HG03442 (cell line): Measurements from ENCODE around the gene RAB11FIP3.
"Not testable (repeated sequence)": the region's sequence is repeated elsewhere in the genome, so short reads cannot be mapped to it uniquely, and the experiment has no call there.

Experiments
- ATAC-seq: cut with Tn5 transposase; IDR thresholded peaks from one replicate; pipeline ENCODE4 v1.9.1; 2021; ENCODE audit warnings: mild to moderate bottlenecking, moderate library complexity; ENCODE audit not compliant: unreplicated experiment

The RAB11FIP3 gene

GRCh38 chr16:415170-415498 is 10.3 kb upstream of the RAB11FIP3 start:
- not testable (repeated sequence) for ATAC-seq

- not testable (repeated sequence) for ATAC-seq
Observed at GRCh38 chr16:422179-422578, 3.3 kb upstream of the RAB11FIP3 start.

GRCh38 chr16:424033-424622 is 1.3 kb upstream of the RAB11FIP3 start:
- ATAC-seq: no peak

- ATAC-seq: no peak
Observed at GRCh38 chr16:424623-425081, 797 bp upstream of the RAB11FIP3 start.

GRCh38 chr16:425740-426114 is 278 bp downstream of the RAB11FIP3 start:
- peak; percentile 36 for ATAC-seq

- no peak for ATAC-seq
Observed at GRCh38 chr16:426115-426905, 861 bp downstream of the RAB11FIP3 start.

GRCh38 chr16:426906-427249 is 1.4 kb downstream of the RAB11FIP3 start:
- ATAC-seq: no peak

GRCh38 chr16:427250-427649 is 1.8 kb downstream of the RAB11FIP3 start:
- ATAC-seq: no peak

GRCh38 chr16:430904-431303 is 5.5 kb downstream of the RAB11FIP3 start:
- no peak for ATAC-seq

GRCh38 chr16:440627-441026 is 15.2 kb downstream of the RAB11FIP3 start:
- ATAC-seq: no peak

GRCh38 chr16:441447-441846 is 16.0 kb downstream of the RAB11FIP3 start:
- ATAC-seq: no peak

GRCh38 chr16:442976-443375 is 17.5 kb downstream of the RAB11FIP3 start:
- ATAC-seq: no peak

GRCh38 chr16:444027-444426 is 18.6 kb downstream of the RAB11FIP3 start:
- ATAC-seq: no peak

- no peak for ATAC-seq
Observed at GRCh38 chr16:445566-445965, 20.1 kb downstream of the RAB11FIP3 start.

- no peak for ATAC-seq
Observed at GRCh38 chr16:450385-450784, 24.9 kb downstream of the RAB11FIP3 start.

- no peak for ATAC-seq
Observed at GRCh38 chr16:450785-451512, 25.5 kb downstream of the RAB11FIP3 start.

- ATAC-seq: no peak
Observed at GRCh38 chr16:454397-454940, 29.0 kb downstream of the RAB11FIP3 start.

- no peak for ATAC-seq
Observed at GRCh38 chr16:455453-455852, 30.0 kb downstream of the RAB11FIP3 start.

- ATAC-seq: no peak
Observed at GRCh38 chr16:456891-457483, 31.5 kb downstream of the RAB11FIP3 start.

- no peak for ATAC-seq
Observed at GRCh38 chr16:457732-458400, 32.4 kb downstream of the RAB11FIP3 start.

- ATAC-seq: no peak
Observed at GRCh38 chr16:459761-460160, 34.3 kb downstream of the RAB11FIP3 start.
